GM12892 (cell line): ENCODE data around the gene COX17.
"Not testable (repeated sequence)": the region's sequence is repeated elsewhere in the genome, so short reads cannot be mapped to it uniquely, and the experiment has no call there.

Experiments
- POLR2A ChIP-seq: IDR thresholded peaks from 2 replicates; pipeline ENCODE4 v1.6.1; 2011; ENCODE audit warnings: low read depth, low read length, control low read depth
- POLR2AphosphoS5 ChIP-seq: IDR thresholded peaks from 2 replicates; pipeline ENCODE4 v1.6.1; 2011; ENCODE audit warnings: low read depth, low read length, control low read depth
- TAF1 ChIP-seq: IDR thresholded peaks from 2 replicates; pipeline ENCODE4 v1.6.1; 2011; ENCODE audit warnings: low read depth, mild to moderate bottlenecking, control low read depth, low read length, borderline replicate concordance

DNA sequence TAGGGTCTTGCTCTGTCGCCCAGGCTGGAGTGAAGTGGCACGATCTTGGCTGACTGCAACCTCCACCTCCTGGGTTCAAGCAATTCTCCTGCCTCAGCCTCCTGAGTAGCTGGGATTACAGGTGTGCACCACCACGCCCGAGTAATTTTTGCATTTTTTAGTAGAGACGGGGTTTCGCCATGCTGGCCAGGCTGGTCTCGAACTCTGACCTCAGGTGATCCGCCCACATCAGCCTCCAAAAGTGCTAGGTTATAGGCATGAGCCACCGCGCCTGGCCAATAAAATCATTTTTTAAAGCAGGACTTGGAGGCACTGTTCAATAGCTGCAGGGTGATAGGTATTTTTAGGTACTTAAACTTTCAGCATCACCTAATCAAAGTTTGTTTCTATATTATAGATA lies 1.0 kb upstream of the COX17 start:
- not testable (repeated sequence) for TF ChIP-seq POLR2AphosphoS5, POLR2A, TAF1
